Vagina (tissue), 2 donors: ENCODE results near the gene PDE7B.
"Not testable (repeated sequence)": the region's sequence is repeated elsewhere in the genome, so short reads cannot be mapped to it uniquely, and the experiment has no call there.

Source experiments
- CTCF ChIP-seq, 3 experiments: fragments of 450-650 bp in 2 of 3; fragments of 200-600 bp in 1 of 3; sonication (generic) in 1 of 3; IDR thresholded peaks; one replicate each; pipeline ENCODE4 v1.5.1; 2017 to 2019; ENCODE audit warnings: antibody characterized with exemption in 3 of 3, mild to moderate bottlenecking in 2 of 3, moderate library complexity in 2 of 3
- POLR2A ChIP-seq, 2 donors: fragments of 450-650 bp; IDR thresholded peaks; one replicate each; pipeline ENCODE4 v1.6.1; 2017; ENCODE audit warnings: antibody characterized with exemption in 2 of 2, mild to moderate bottlenecking in 2 of 2, moderate library complexity in 2 of 2
- POLR2AphosphoS5 ChIP-seq, 2 donors: sonication (generic); formaldehyde crosslinking; IDR thresholded peaks; one replicate each; pipeline ENCODE4 v1.9.0; 2017; ENCODE audit warnings: antibody characterized with exemption in 2 of 2, mild to moderate bottlenecking in 2 of 2, low read depth in 1 of 2; ENCODE audit not compliant: insufficient read depth in 1 of 2

DNA sequence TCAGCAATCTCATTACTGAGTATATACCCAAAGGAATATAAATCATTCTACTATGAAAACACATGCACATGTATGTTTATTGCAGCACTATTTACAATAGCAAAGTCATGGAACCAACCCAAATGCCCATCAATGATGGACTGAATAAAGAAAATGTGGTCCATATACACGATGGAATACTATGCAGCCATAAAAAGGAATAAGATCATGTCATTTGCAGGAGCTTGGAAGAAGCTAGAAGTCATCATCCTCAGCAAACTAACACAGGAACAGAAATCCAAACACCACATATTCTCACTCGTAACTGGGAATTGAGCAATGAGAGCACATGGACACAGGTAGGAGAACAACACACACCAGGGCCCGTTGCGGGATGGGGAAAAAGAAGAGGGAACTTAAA, 373.5 kb downstream of the PDE7B start:
- TF ChIP-seq CTCF (IDR thresholded peaks at IDR 0.05); POLR2A (IDR thresholded peaks at IDR 0.05); POLR2AphosphoS5 (IDR thresholded peaks at IDR 0.05; ENCODE audit: insufficient read depth in 1 of 2, low read depth in 1 of 2): not testable (repeated sequence)
